ENCODE measurements around the gene LIMK1.

DNA sequence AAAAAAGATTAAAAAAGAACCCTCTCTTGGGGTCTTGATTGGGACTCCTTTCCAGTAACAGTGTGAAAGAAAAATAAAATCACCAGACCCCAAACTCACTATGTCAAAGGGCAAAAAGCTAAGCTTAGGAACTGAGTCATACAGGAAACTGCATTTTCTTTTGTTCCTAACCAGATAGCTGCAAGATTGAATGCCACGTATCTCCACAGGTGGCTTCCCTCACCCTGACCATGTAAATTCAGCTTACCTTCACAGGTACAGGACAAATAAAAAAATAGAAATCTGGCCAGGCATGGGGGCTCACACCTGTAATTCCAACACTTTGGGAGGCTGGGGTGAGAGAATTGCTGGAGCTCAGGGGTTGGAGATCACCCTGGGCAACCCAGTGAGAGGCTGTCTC, 58.1 kb downstream of the LIMK1 start:
- TF ChIP-seq, protein P1, sequence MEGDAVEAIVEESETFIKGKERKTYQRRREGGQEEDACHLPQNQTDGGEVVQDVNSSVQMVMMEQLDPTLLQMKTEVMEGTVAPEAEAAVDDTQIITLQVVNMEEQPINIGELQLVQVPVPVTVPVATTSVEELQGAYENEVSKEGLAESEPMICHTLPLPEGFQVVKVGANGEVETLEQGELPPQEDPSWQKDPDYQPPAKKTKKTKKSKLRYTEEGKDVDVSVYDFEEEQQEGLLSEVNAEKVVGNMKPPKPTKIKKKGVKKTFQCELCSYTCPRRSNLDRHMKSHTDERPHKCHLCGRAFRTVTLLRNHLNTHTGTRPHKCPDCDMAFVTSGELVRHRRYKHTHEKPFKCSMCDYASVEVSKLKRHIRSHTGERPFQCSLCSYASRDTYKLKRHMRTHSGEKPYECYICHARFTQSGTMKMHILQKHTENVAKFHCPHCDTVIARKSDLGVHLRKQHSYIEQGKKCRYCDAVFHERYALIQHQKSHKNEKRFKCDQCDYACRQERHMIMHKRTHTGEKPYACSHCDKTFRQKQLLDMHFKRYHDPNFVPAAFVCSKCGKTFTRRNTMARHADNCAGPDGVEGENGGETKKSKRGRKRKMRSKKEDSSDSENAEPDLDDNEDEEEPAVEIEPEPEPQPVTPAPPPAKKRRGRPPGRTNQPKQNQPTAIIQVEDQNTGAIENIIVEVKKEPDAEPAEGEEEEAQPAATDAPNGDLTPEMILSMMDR (IDR thresholded peaks at IDR 0.05): no peak
- no peak for TF ChIP-seq POLR2AphosphoS5 (IDR thresholded peaks at IDR 0.05)
- no peak for TF ChIP-seq POLR2A (IDR thresholded peaks at IDR 0.05)
- no peak for TF ChIP-seq EP300 (IDR thresholded peaks at IDR 0.05)
